HCT116 (cell line): ENCODE data around the gene LRRIQ3. TPM values are rescaled to one million over a fixed set of nuclear protein-coding genes. Genes with fewer than 3 reads are reported as not detected.

Experiments
- ATAC-seq: fragments of 200-7000 bp; cut with Tn5 transposase; 2 replicates; pipeline ENCODE4 v1.9.1; 2020; ENCODE audit warnings: mild to moderate bottlenecking, moderate library complexity
- BruUV-seq: library from RNA; stranded (reverse); fragments of 400-500 nt; replicated peaks from 2 replicates; lab custom pipeline; 2021; lab: Mats Ljungman, UMichigan
- CTCF ChIA-PET: fragments of 300-600 bp; sonication (Branson Sonifier 250); formaldehyde crosslinking; loops from one replicate; lab custom pipeline; 2021; ENCODE audit warnings: antibody characterized with exemption; lab: Charles Lee
- POLR2A ChIA-PET: fragments of 300-600, 350-600 bp; sonication (Branson Sonifier 250); formaldehyde crosslinking; loops from one replicate; lab custom pipeline; 2021; ENCODE audit warnings: antibody characterized with exemption; lab: Charles Lee
- RAD21 ChIA-PET, 2 experiments: fragments of 300-600 bp; sonication (Branson Sonifier 250); formaldehyde crosslinking; loops; one replicate each; lab custom pipeline; 2023; ENCODE audit warnings: low total read pairs in 2 of 2; ENCODE audit not compliant: uncharacterized antibody in 2 of 2, unreplicated experiment in 2 of 2, low non-redundant PET in 1 of 2; lab: Charles Lee
- DNase-seq: peaks from one replicate; pipeline ENCODE4 v3.0.0-alpha.2; 2010; ENCODE audit warnings: low read depth, low spot score
- H2AFZ ChIP-seq: fragments of 200-600 bp; shearing (Covaris generic), sonication (generic); 2 replicates; pipeline ENCODE4 v1.6.1; 2017; ENCODE audit warnings: low read depth, mixed run types, mixed read lengths, antibody characterized with exemption, low read length; ENCODE audit not compliant: poor library complexity, severe bottlenecking
- H3K27ac ChIP-seq: 2 replicates; pipeline ENCODE4 v1.5.1; 2012; ENCODE audit warnings: low read depth, low read length
- H3K27me3 ChIP-seq: fragments of 200-600 bp; sonication (generic); 2 replicates; pipeline ENCODE4 v1.6.1; 2016; ENCODE audit warnings: mixed run types, low read length, mixed read lengths; ENCODE audit not compliant: insufficient read depth
- H3K36me3 ChIP-seq, 2 experiments: fragments of 200-500 bp in 1 of 2; fragments of 200-600 bp in 1 of 2; sonication (Bioruptor generic) in 1 of 2; sonication (generic) in 1 of 2; 2 replicates each; pipeline versions ENCODE4 v1.5.1 to v1.6.1; 2014 to 2016; ENCODE audit warnings: low read length in 2 of 2, inconsistent platforms in 1 of 2, mixed read lengths in 1 of 2, mixed run types in 1 of 2; ENCODE audit not compliant: insufficient read depth in 2 of 2, control insufficient read depth in 1 of 2
- H3K4me1 ChIP-seq, 2 experiments: fragments of 200-600 bp in 1 of 2; sonication (generic) in 1 of 2; 2 replicates each; pipeline versions ENCODE4 v1.5.1 to v1.6.1; 2012 to 2017; ENCODE audit warnings: low read length in 2 of 2, inconsistent platforms in 1 of 2, mild to moderate bottlenecking in 1 of 2, mixed read lengths in 1 of 2, mixed run types in 1 of 2, moderate library complexity in 1 of 2; ENCODE audit not compliant: insufficient read depth in 2 of 2, control insufficient read depth in 1 of 2
- H3K4me2 ChIP-seq: fragments of 200-600 bp; sonication (generic); 2 replicates; pipeline ENCODE4 v1.6.1; 2017; ENCODE audit warnings: mixed run types, low read length, mixed read lengths
- H3K4me3 ChIP-seq, 2 experiments: fragments of 200-600 bp in 1 of 2; sonication (generic) in 1 of 2; replicated peaks in 1 of 2; 2 replicates each; pipeline ENCODE4 v1.5.1; 2011 to 2016; ENCODE audit warnings: low read length in 2 of 2, control low read depth in 1 of 2, low read depth in 1 of 2, mild to moderate bottlenecking in 1 of 2, mixed read lengths in 1 of 2, mixed run types in 1 of 2
- H3K79me2 ChIP-seq: fragments of 200-600 bp; sonication (generic); 2 replicates; pipeline ENCODE4 v1.6.1; 2017; ENCODE audit warnings: mild to moderate bottlenecking, mixed run types, low read length, moderate library complexity, mixed read lengths; ENCODE audit not compliant: insufficient read depth
- H3K9ac ChIP-seq: fragments of 200-600 bp; sonication (generic); 2 replicates; pipeline ENCODE4 v1.6.1; 2016; ENCODE audit warnings: low read length, mixed read lengths
- H3K9me2 ChIP-seq: fragments of 200-600 bp; sonication (generic), shearing (Covaris generic); 2 replicates; pipeline ENCODE4 v1.6.1; 2017; ENCODE audit warnings: mixed run types, mild to moderate bottlenecking, moderate library complexity; ENCODE audit not compliant: insufficient read depth
- H3K9me3 ChIP-seq, 2 experiments: fragments of 200-500 bp in 1 of 2; fragments of 200-600 bp in 1 of 2; sonication (Bioruptor generic) in 1 of 2; sonication (generic) in 1 of 2; 2 replicates each; pipeline ENCODE4 v1.6.1; 2014 to 2017; ENCODE audit warnings: low read length in 2 of 2, mixed read lengths in 2 of 2, inconsistent platforms in 1 of 2, low read depth in 1 of 2, mild to moderate bottlenecking in 1 of 2, mixed run types in 1 of 2, moderate library complexity in 1 of 2; ENCODE audit not compliant: control insufficient read depth in 1 of 2, insufficient read depth in 1 of 2
- H4K20me1 ChIP-seq: fragments of 200-600 bp; sonication (generic), shearing (Covaris generic); 2 replicates; pipeline ENCODE4 v1.6.1; 2017; ENCODE audit warnings: mixed run types, mild to moderate bottlenecking, moderate library complexity; ENCODE audit not compliant: insufficient read depth
- CBX3 ChIP-seq: IDR thresholded peaks from 2 replicates; pipeline ENCODE4 v1.6.1; 2012; ENCODE audit warnings: low read depth
- EGR1 ChIP-seq: IDR thresholded peaks from 2 replicates; pipeline ENCODE4 v1.6.1; 2012; ENCODE audit warnings: low read depth
- ELF1 ChIP-seq: IDR thresholded peaks from 2 replicates; pipeline ENCODE4 v1.6.1; 2012; ENCODE audit warnings: low read depth, borderline replicate concordance
- EZH2phosphoT487 ChIP-seq: fragments of 200-600 bp; IDR thresholded peaks from 2 replicates; pipeline ENCODE4 v1.6.1; 2018; ENCODE audit warnings: antibody characterized with exemption, borderline replicate concordance
- FOSL1 ChIP-seq: IDR thresholded peaks from 2 replicates; pipeline ENCODE4 v1.6.1; 2012; ENCODE audit warnings: low read depth
- POLR2A ChIP-seq: IDR thresholded peaks from 2 replicates; pipeline ENCODE4 v1.7.0; 2011; ENCODE audit warnings: borderline replicate concordance; ENCODE audit not compliant: insufficient read depth, insufficient read length; ENCODE audit errors: extremely low read depth
- POLR2AphosphoS5 ChIP-seq: IDR thresholded peaks from 2 replicates; pipeline ENCODE4 v1.6.1; 2011; ENCODE audit warnings: mild to moderate bottlenecking, low read depth, low read length, moderate library complexity
- RAD21 ChIP-seq: IDR thresholded peaks from 2 replicates; pipeline ENCODE4 v1.6.1; 2012; ENCODE audit warnings: low read depth, mild to moderate bottlenecking
- SIN3A ChIP-seq: IDR thresholded peaks from 2 replicates; pipeline ENCODE4 v1.6.1; 2012; ENCODE audit warnings: low read depth
- SP1 ChIP-seq: IDR thresholded peaks from 2 replicates; pipeline ENCODE4 v1.6.1; 2012; ENCODE audit warnings: low read depth
- SRF ChIP-seq: IDR thresholded peaks from 2 replicates; pipeline ENCODE4 v1.6.1; 2012; ENCODE audit warnings: low read depth
- ZFX ChIP-seq: fragments of 450-650 bp; IDR thresholded peaks from 2 replicates; pipeline ENCODE4 v1.6.1; 2017
- intact Hi-C: fragments of 100-400 bp; cut with micrococcal nuclease; formaldehyde crosslinking; loops from 2 replicates; pipeline ENCODE4 v1.10.0; 2022
- total RNA-seq: library from RNA; stranded (reverse); gene quantifications from one replicate; pipeline ENCODE4 v1.2.1, GENCODE V29; 2021; ENCODE audit not compliant: unreplicated experiment
- TF ChIP-seq, protein P1 (sequence below): IDR thresholded peaks from 2 replicates; pipeline ENCODE4 v1.6.1; 2012; ENCODE audit warnings: low read depth
- TF ChIP-seq, protein P2 (sequence below): IDR thresholded peaks from 2 replicates; pipeline ENCODE4 v1.6.1; 2012
- TF ChIP-seq, protein P3 (sequence below): IDR thresholded peaks from 2 replicates; pipeline ENCODE4 v1.6.1; 2011; ENCODE audit warnings: mild to moderate bottlenecking, low read length, moderate library complexity; ENCODE audit not compliant: insufficient replicate concordance; ENCODE audit errors: extremely low read depth

LRRIQ3 gene
- total RNA-seq, 1 experiment from 2014 or later, result 1.1 TPM

DNA sequence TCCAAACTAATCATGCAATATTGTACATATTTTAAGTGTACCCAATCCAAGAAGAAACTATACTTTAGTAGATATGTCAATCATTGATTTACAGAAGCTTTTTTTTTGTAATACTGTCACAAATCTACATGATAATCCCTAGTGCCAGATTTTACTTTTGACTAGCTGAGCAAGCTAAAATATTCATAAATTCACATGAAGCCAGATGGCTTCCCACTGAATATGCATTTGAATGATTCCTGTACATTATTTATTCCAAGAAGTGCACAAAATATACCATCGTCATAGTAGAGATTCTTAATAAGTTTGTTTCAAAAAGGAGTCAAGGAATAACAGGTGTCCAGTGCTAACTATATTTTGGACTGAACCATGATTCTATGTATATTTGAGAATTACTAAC is 17.3 kb upstream of the LRRIQ3 start:
- intact Hi-C loops, result no loop called here
- RAD21 ChIA-PET, result no interaction called here
- Histone ChIP-seq H3K9me2 (no peaks in the 10 kb centered on the region), H3K4me2 (no peak overlapping the region), H3K79me2 (no peaks in the 10 kb centered on the region), H3K9ac (no peak overlapping the region), H3K9me3 (no peaks in the 10 kb centered on the region), H2AFZ (no peak overlapping the region), H4K20me1 (no peaks in the 10 kb centered on the region), H3K4me1 (no peaks in the 10 kb centered on the region), H3K36me3 (no peaks in the 10 kb centered on the region), H3K4me3 (no peak overlapping the region), H3K27me3 (no peaks in the 10 kb centered on the region), H3K27ac (no peak overlapping the region)
- TF ChIP-seq EGR1 (no peak), SRF (no peak), EZH2phosphoT487 (no peak), FOSL1 (no peak), POLR2AphosphoS5 (no peak), POLR2A (no peak), CBX3 (no peak), SIN3A (no peak), SP1 (no peak), ZFX (no peak), ELF1 (no peak), RAD21 (no peak)
- TF ChIP-seq, protein P1, sequence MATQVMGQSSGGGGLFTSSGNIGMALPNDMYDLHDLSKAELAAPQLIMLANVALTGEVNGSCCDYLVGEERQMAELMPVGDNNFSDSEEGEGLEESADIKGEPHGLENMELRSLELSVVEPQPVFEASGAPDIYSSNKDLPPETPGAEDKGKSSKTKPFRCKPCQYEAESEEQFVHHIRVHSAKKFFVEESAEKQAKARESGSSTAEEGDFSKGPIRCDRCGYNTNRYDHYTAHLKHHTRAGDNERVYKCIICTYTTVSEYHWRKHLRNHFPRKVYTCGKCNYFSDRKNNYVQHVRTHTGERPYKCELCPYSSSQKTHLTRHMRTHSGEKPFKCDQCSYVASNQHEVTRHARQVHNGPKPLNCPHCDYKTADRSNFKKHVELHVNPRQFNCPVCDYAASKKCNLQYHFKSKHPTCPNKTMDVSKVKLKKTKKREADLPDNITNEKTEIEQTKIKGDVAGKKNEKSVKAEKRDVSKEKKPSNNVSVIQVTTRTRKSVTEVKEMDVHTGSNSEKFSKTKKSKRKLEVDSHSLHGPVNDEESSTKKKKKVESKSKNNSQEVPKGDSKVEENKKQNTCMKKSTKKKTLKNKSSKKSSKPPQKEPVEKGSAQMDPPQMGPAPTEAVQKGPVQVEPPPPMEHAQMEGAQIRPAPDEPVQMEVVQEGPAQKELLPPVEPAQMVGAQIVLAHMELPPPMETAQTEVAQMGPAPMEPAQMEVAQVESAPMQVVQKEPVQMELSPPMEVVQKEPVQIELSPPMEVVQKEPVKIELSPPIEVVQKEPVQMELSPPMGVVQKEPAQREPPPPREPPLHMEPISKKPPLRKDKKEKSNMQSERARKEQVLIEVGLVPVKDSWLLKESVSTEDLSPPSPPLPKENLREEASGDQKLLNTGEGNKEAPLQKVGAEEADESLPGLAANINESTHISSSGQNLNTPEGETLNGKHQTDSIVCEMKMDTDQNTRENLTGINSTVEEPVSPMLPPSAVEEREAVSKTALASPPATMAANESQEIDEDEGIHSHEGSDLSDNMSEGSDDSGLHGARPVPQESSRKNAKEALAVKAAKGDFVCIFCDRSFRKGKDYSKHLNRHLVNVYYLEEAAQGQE, result no peak
- TF ChIP-seq, protein P2, sequence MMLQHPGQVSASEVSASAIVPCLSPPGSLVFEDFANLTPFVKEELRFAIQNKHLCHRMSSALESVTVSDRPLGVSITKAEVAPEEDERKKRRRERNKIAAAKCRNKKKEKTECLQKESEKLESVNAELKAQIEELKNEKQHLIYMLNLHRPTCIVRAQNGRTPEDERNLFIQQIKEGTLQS, result no peak
- TF ChIP-seq, protein P3, sequence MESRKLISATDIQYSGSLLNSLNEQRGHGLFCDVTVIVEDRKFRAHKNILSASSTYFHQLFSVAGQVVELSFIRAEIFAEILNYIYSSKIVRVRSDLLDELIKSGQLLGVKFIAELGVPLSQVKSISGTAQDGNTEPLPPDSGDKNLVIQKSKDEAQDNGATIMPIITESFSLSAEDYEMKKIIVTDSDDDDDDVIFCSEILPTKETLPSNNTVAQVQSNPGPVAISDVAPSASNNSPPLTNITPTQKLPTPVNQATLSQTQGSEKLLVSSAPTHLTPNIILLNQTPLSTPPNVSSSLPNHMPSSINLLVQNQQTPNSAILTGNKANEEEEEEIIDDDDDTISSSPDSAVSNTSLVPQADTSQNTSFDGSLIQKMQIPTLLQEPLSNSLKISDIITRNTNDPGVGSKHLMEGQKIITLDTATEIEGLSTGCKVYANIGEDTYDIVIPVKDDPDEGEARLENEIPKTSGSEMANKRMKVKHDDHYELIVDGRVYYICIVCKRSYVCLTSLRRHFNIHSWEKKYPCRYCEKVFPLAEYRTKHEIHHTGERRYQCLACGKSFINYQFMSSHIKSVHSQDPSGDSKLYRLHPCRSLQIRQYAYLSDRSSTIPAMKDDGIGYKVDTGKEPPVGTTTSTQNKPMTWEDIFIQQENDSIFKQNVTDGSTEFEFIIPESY, result no peak
- no peak for ATAC-seq
- no TSS peak for BruUV-seq
- CTCF ChIA-PET, result no interaction called here
- POLR2A ChIA-PET, result no interaction called here
- no peak for DNase-seq
